ENCODE results near the gene CYB5R2. TPM values are rescaled to one million over a fixed set of nuclear protein-coding genes. Genes with fewer than 3 reads are reported as not detected.

Gene CYB5R2
- total RNA-seq, 2 experiments from 2014 or later, result 0.24 to 0.55 TPM

- ChIA-PET CTCF (no interaction called here), POLR2A (no interaction called here)
- Mint-ChIP-seq H3K27ac (no peak overlapping the region), H3K4me1 (ENCODE audit: low read depth) (no peaks in the 10 kb centered on the region), H3K4me3 (no peak overlapping the region), H3K9me3 (ENCODE audit: insufficient read depth) (no peaks in the 10 kb centered on the region), H3K27me3 (ENCODE audit: low read depth) (peaks cover 2% of the 10 kb centered on the region), H3K36me3 (ENCODE audit: low read depth) (no peaks in the 10 kb centered on the region)
- ATAC-seq, result no peak
- no peak for DNase-seq
Observed at GRCh38 chr11:7635708-7636107, 37.6 kb downstream of the CYB5R2 start.

DNA sequence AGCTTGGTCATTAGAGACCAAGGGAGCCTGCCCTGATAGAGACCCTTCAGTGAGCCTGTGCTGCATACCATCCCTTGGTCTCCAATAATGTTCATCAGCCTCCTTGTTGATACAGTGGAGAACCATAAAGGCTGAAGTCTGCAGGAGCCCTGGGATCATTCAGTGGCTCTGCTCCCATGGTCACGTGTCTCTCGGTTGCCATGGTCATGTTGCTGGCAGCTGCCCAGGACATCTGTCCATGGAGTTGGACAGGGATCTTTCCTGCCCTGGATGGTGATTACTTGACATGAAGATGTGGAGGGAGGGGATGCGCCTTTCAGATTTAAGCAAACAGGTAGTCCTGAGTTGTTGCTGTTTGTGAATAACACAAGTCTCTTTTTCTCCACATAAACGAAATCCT lies 38.2 kb downstream of the CYB5R2 start:
- H3K4me1 Mint-ChIP-seq (ENCODE audit: low read depth), result no peaks in the 10 kb centered on the region
- DNase-seq (no peak), ATAC-seq (no peak)
- POLR2A ChIA-PET, result no interaction called here
- H3K9me3 Mint-ChIP-seq (ENCODE audit: insufficient read depth), result no peaks in the 10 kb centered on the region
- CTCF ChIA-PET, result no interaction called here
- no peak overlapping the region for H3K4me3 Mint-ChIP-seq
- peaks cover 2% of the 10 kb centered on the region for H3K27me3 Mint-ChIP-seq (ENCODE audit: low read depth)
- no peak overlapping the region for H3K27ac Mint-ChIP-seq
- H3K36me3 Mint-ChIP-seq (ENCODE audit: low read depth), result no peaks in the 10 kb centered on the region

GRCh38 chr11:7632211-7632610 lies 41.1 kb downstream of the CYB5R2 start:
- ChIA-PET POLR2A (no interaction called here), CTCF (interaction anchor here (0.6 kb wide), 1 partner anchor 119 kb away, joined by 3 read pairs; the partner anchor contains the start of gene PPFIBP2)
- DNase-seq (no peak), ATAC-seq (no peak)
- no peaks in the 10 kb centered on the region for H3K36me3 Mint-ChIP-seq (ENCODE audit: low read depth)
- no peaks in the 10 kb centered on the region for H3K27me3 Mint-ChIP-seq (ENCODE audit: low read depth)
- no peaks in the 10 kb centered on the region for H3K4me1 Mint-ChIP-seq (ENCODE audit: low read depth)
- no peaks in the 10 kb centered on the region for H3K9me3 Mint-ChIP-seq (ENCODE audit: insufficient read depth)
- H3K4me3 Mint-ChIP-seq, result no peak overlapping the region
- H3K27ac Mint-ChIP-seq, result no peak overlapping the region

DNA sequence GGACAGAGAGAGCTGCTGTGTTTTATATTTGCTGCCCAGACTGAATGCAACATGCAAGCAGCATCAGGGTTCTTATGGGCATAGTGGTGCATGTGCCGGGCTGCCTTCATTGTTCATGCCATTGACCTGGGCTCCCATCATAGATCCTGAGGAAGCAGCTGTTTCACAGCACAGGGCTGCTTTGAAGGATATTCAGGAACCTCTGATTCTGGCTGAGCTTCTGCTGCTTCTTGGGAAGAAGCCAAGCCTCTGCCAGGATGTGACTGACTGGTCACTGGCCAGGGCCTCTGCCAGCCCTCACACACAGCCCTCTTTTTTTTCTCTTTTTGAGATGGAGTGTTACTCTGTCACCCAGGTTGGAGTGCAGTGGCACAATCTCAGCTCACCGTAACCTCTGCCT lies 43.3 kb downstream of the CYB5R2 start:
- Mint-ChIP-seq H3K4me3 (no peak overlapping the region), H3K27me3 (ENCODE audit: low read depth) (no peaks in the 10 kb centered on the region), H3K27ac (no peak overlapping the region), H3K9me3 (ENCODE audit: insufficient read depth) (no peaks in the 10 kb centered on the region), H3K36me3 (ENCODE audit: low read depth) (no peaks in the 10 kb centered on the region), H3K4me1 (ENCODE audit: low read depth) (no peaks in the 10 kb centered on the region)
- DNase-seq (no peak), ATAC-seq (no peak)
- ChIA-PET CTCF (interaction anchor here (0.6 kb wide), 1 partner anchor 643 kb away, joined by 3 read pairs; no protein-coding TSS in a partner anchor), POLR2A (interaction anchor here (0.6 kb wide), 1 partner anchor 109 kb away, joined by 3 read pairs; no protein-coding TSS in a partner anchor)

GRCh38 chr11:7628660-7629059 lies 44.6 kb downstream of the CYB5R2 start:
- H3K27me3 Mint-ChIP-seq (ENCODE audit: low read depth), result no peaks in the 10 kb centered on the region
- CTCF ChIA-PET, result no interaction called here
- no peak overlapping the region for H3K4me3 Mint-ChIP-seq
- ATAC-seq (no peak), DNase-seq (no peak)
- H3K9me3 Mint-ChIP-seq (ENCODE audit: insufficient read depth), result no peaks in the 10 kb centered on the region
- no peak overlapping the region for H3K27ac Mint-ChIP-seq
- no peaks in the 10 kb centered on the region for H3K4me1 Mint-ChIP-seq (ENCODE audit: low read depth)
- POLR2A ChIA-PET, result no interaction called here
- no peaks in the 10 kb centered on the region for H3K36me3 Mint-ChIP-seq (ENCODE audit: low read depth)

- Mint-ChIP-seq H3K9me3 (ENCODE audit: insufficient read depth) (no peaks in the 10 kb centered on the region), H3K36me3 (ENCODE audit: low read depth) (no peaks in the 10 kb centered on the region), H3K27ac (no peak overlapping the region), H3K27me3 (ENCODE audit: low read depth) (no peaks in the 10 kb centered on the region), H3K4me1 (ENCODE audit: low read depth) (no peaks in the 10 kb centered on the region), H3K4me3 (no peak overlapping the region)
- ChIA-PET POLR2A (no interaction called here), CTCF (interaction anchor here (0.9 kb wide), 1 partner anchor 20 kb away, joined by 3 read pairs; no protein-coding TSS in a partner anchor)
- DNase-seq (no peak), ATAC-seq (no peak)
Observed at GRCh38 chr11:7622721-7623120, 50.6 kb downstream of the CYB5R2 start.

GRCh38 chr11:7621554-7621953 lies 51.7 kb downstream of the CYB5R2 start:
- no peak overlapping the region for H3K27ac Mint-ChIP-seq
- no peak overlapping the region for H3K4me3 Mint-ChIP-seq
- no peak for ATAC-seq
- H3K27me3 Mint-ChIP-seq (ENCODE audit: low read depth), result no peaks in the 10 kb centered on the region
- H3K9me3 Mint-ChIP-seq (ENCODE audit: insufficient read depth), result no peaks in the 10 kb centered on the region
- ChIA-PET CTCF (no interaction called here), POLR2A (no interaction called here)
- no peaks in the 10 kb centered on the region for H3K36me3 Mint-ChIP-seq (ENCODE audit: low read depth)
- no peak for DNase-seq
- no peaks in the 10 kb centered on the region for H3K4me1 Mint-ChIP-seq (ENCODE audit: low read depth)

- POLR2A ChIA-PET, result no interaction called here
- CTCF ChIA-PET, result no interaction called here
Observed at GRCh38 chr11:7621090-7621489, 52.2 kb downstream of the CYB5R2 start.

DNA sequence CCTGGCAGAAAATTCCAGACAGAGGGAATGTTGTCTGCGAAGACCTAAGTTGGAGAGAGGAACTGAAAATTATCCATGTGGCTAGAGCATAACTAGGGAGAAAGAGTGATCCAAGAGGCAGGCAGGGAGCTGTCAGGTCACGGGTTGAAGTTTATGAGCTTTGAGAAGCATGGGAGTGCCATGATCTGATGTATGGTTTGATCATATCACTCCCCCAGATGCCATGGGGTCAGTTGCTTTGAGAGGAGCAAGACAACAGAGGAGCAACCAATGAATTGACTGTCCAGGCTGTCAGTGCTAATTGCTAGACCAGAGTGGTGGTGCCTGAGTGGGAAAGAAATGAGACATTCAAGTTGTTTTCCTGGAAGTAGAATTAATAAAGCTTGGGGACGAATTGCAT lies 54.0 kb downstream of the CYB5R2 start:
- Mint-ChIP-seq H3K9me3 (ENCODE audit: insufficient read depth) (no peaks in the 10 kb centered on the region), H3K27me3 (ENCODE audit: low read depth) (no peaks in the 10 kb centered on the region), H3K4me1 (ENCODE audit: low read depth) (no peaks in the 10 kb centered on the region), H3K27ac (no peak overlapping the region), H3K36me3 (ENCODE audit: low read depth) (no peaks in the 10 kb centered on the region), H3K4me3 (no peak overlapping the region)
- ChIA-PET POLR2A (no interaction called here), CTCF (no interaction called here)
- DNase-seq (no peak), ATAC-seq (no peak)

More at GRCh38 chr11:7621090-7621489, 52.2 kb downstream of the CYB5R2 start:
- ATAC-seq (no peak), DNase-seq (no peak)
- H3K4me3 Mint-ChIP-seq, result no peak overlapping the region
- no peaks in the 10 kb centered on the region for H3K27me3 Mint-ChIP-seq (ENCODE audit: low read depth)
- H3K9me3 Mint-ChIP-seq (ENCODE audit: insufficient read depth), result no peaks in the 10 kb centered on the region
- no peaks in the 10 kb centered on the region for H3K36me3 Mint-ChIP-seq (ENCODE audit: low read depth)
- H3K27ac Mint-ChIP-seq, result no peak overlapping the region
- no peaks in the 10 kb centered on the region for H3K4me1 Mint-ChIP-seq (ENCODE audit: low read depth)

DNA sequence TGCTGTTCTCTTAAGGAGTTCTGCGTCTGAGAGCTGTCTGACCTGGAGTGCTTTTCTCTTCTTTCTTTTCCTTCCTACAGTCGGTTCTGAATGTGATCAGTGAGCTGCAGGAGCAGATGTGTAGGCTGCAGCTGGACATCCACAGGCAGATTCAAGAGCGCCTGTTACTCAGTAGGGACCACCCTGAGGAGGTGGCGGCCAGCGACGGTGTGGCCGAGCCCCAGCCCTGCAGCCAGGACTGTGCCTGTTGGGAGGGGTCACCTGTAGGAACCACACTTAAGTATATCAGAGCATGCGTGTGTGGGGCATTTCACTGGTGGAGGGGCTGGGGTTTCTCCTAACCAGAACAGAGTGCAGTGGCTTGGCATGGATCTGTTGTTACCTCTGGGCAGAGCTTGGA lies 56.3 kb downstream of the CYB5R2 start:
- no peaks in the 10 kb centered on the region for H3K36me3 Mint-ChIP-seq (ENCODE audit: low read depth)
- no peak overlapping the region for H3K4me3 Mint-ChIP-seq
- CTCF ChIA-PET, result no interaction called here
- ATAC-seq, result no peak
- no peaks in the 10 kb centered on the region for H3K27me3 Mint-ChIP-seq (ENCODE audit: low read depth)
- H3K27ac Mint-ChIP-seq, result no peak overlapping the region
- POLR2A ChIA-PET, result no interaction called here
- H3K4me1 Mint-ChIP-seq (ENCODE audit: low read depth), result no peaks in the 10 kb centered on the region
- no peak for DNase-seq
- H3K9me3 Mint-ChIP-seq (ENCODE audit: insufficient read depth), result no peaks in the 10 kb centered on the region

Other genes with a start within 250 kb of the CYB5R2 start
- gene OLFML1, start 188.0 kb downstream of the CYB5R2 start, total RNA-seq, result not detected
- 10 to 100 TPM; 11.2 to 12.1 TPM for gene PPFIBP2, start 159.5 kb downstream of the CYB5R2 start, total RNA-seq
- gene OVCH2, start 33.0 kb upstream of the CYB5R2 start, total RNA-seq, result not detected
- gene OR5P2, start 123.4 kb upstream of the CYB5R2 start, total RNA-seq, result not detected
- not detected for gene OR5P3, start 157.3 kb upstream of the CYB5R2 start, total RNA-seq

All from activated CD8-positive, alpha-beta T cell treated with anti-CD3 and anti-CD28 coated beads, Interleukin-2, amount 10 ng/mL, durations not matched to agents 7 days and 5 days (primary cell).